NCI-H2196 treated with DMSO at 0.1 percent for 48 hours (cell line): ENCODE results near the gene RYK.
"Not testable (repeated sequence)": the region's sequence is repeated elsewhere in the genome, so short reads cannot be mapped to it uniquely, and the experiment has no call there.

Source experiments
- DNase-seq: peaks from one replicate; lab custom pipeline; 2025; ENCODE audit not compliant: unreplicated experiment; lab: John Stamatoyannopoulos, UW

The RYK gene

GRCh38 chr3:134250717-134251220 is at the start of gene RYK:
RYK (minus strand) TSS chr3:134250859; CDS start chr3:134250654, 205 bp downstream.
- peak; percentile 87 for DNase-seq

- no peak for DNase-seq
These were observed 49.2 kb upstream of the RYK start for GRCh38 chr3:134299888-134300206.

GRCh38 chr3:134299185-134299887 is 48.7 kb upstream of the RYK start:
- peak; percentile 39 for DNase-seq

GRCh38 chr3:134298249-134298648 is 47.6 kb upstream of the RYK start:
- DNase-seq, result no peak

- DNase-seq, result no peak
These were observed 46.0 kb upstream of the RYK start for GRCh38 chr3:134296616-134297015.

GRCh38 chr3:134295930-134296329 is 45.3 kb upstream of the RYK start:
- DNase-seq, result no peak

GRCh38 chr3:134294302-134295280 is 43.9 kb upstream of the RYK start:
- DNase-seq, result no peak

- DNase-seq, result peak; percentile 91
These were observed 40.9 kb upstream of the RYK start for GRCh38 chr3:134291319-134292254.

GRCh38 chr3:134287512-134287911 is 36.9 kb upstream of the RYK start:
- no peak for DNase-seq

GRCh38 chr3:134284438-134284837 is 33.8 kb upstream of the RYK start:
- no peak for DNase-seq

GRCh38 chr3:134282659-134283047 is 32.0 kb upstream of the RYK start:
- no peak for DNase-seq

GRCh38 chr3:134281912-134282658 is 31.4 kb upstream of the RYK start:
- no peak for DNase-seq

- DNase-seq, result no peak
These were observed 28.8 kb upstream of the RYK start for GRCh38 chr3:134279466-134279865.

- no peak for DNase-seq
These were observed 26.5 kb upstream of the RYK start for GRCh38 chr3:134277066-134277660.

- DNase-seq, result no peak
These were observed 25.4 kb upstream of the RYK start for GRCh38 chr3:134276086-134276485.

GRCh38 chr3:134275110-134275509 is 24.5 kb upstream of the RYK start:
- not testable (repeated sequence) for DNase-seq

- DNase-seq, result no peak
These were observed 23.9 kb upstream of the RYK start for GRCh38 chr3:134274571-134274970.

GRCh38 chr3:134267996-134268395 is 17.3 kb upstream of the RYK start:
- no peak for DNase-seq

GRCh38 chr3:134260987-134261386 is 10.3 kb upstream of the RYK start:
- DNase-seq, result no peak
